ENCODE measurements around the gene CMTR2.

CMTR2 gene

GRCh38 chr16:71276589-71277334 is 12.4 kb downstream of the CMTR2 start:
- DNase-seq = no peak

- DNase-seq = no peak
Measured at GRCh38 chr16:71273384-71273783, 15.8 kb downstream of the CMTR2 start.

- DNase-seq = no peak
Measured at GRCh38 chr16:71264299-71264698, 24.9 kb downstream of the CMTR2 start.

DNA sequence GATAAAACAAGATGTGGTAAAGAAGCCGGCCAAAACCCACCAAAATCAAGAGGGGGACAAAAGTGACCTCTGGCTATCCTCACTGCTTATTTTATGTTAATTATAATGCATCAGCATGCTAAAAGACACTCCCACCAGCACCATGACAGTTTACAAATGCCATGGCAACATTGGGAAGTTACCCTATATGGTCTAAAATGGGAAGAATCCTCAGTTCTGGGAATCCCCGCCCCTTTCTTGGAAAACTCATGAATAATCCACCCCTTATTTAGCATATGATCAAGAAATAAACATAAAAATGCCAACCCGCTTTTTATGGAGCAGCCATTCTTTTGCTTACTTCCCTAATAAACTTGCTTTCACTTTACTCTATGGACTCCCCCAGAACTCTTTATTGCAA is 25.6 kb downstream of the CMTR2 start:
- no peak for DNase-seq

- DNase-seq = no peak
Measured at GRCh38 chr16:71262391-71262790, 26.8 kb downstream of the CMTR2 start.

GRCh38 chr16:71260995-71261394 is 28.2 kb downstream of the CMTR2 start:
- DNase-seq = no peak

DNA sequence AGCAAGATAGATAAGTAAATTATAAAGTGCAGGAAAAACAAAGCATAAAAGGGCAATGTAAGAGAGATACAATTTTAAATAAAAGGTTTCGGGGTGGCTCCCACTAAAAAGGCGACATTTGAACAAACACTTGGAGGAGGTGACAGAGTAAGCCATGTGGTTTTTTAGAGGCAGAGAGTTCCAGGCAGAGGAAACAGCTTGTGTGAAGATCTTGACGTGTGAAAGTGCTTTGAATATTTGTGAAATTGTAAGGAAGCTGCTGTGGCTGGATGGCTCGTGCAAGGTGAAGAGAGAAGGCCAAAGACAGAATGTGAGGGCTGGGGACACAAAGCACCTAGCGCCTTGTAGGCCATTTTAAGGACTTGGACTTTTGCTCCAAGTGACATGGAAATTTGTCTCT is 30.1 kb downstream of the CMTR2 start:
- no peak for DNase-seq

DNA sequence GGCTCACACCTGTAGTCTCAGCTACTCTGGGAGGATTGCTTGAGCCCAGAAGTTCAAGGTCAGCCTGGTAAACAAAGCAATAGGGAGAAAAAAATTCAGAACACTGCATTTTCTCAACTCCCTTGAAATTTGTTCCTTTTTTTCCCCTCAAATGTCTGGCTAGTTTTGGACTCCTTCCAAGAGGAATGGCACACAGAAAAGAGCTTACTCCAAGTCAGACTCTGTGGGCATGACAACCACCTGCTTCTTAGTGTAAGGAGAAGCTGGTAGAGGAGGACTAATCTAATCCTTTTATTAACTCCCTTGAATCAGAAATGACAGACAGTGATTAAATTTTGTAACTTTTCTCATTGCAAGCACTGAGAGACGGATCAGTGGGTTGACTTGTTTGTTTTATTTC is 30.8 kb downstream of the CMTR2 start:
- DNase-seq = no peak

DNA sequence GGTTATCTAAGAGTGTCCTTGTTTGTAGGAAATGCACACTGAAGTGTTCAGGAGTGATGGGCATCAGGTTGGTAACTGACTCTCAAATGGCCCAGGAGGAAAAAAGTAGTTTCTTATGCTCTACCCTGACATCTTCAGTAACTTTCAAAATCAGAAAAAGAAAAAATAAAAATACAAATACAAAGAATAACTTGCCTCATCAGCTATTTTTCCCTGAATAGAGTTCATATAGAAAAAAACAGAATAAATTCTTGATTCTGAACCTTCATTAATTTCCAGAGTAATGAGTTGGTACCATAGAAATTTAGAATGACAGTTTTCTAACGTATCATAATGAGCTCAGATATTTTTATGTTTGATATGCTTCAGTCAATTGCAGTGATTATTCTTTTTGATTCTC is 31.4 kb downstream of the CMTR2 start:
- no peak for DNase-seq

DNA sequence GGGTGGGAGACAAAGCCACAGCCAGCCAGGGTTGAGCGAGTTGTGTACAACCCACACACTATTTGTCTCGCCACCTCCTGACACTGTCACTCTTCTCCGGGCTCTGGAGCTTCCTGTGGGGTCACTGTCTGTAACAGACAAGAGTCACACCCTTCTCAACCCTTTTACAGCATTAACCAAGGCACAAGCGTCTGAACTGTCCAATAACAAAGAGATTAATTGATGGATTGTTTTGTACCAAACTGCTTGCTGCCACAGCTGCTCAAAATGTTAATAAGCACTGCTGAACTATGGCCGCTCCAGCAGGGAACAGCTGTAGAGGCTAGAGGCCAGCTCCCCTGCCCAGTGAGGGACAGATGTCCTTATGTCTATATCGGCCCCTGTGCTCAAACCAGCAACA is 33.5 kb downstream of the CMTR2 start:
- no peak for DNase-seq

DNA sequence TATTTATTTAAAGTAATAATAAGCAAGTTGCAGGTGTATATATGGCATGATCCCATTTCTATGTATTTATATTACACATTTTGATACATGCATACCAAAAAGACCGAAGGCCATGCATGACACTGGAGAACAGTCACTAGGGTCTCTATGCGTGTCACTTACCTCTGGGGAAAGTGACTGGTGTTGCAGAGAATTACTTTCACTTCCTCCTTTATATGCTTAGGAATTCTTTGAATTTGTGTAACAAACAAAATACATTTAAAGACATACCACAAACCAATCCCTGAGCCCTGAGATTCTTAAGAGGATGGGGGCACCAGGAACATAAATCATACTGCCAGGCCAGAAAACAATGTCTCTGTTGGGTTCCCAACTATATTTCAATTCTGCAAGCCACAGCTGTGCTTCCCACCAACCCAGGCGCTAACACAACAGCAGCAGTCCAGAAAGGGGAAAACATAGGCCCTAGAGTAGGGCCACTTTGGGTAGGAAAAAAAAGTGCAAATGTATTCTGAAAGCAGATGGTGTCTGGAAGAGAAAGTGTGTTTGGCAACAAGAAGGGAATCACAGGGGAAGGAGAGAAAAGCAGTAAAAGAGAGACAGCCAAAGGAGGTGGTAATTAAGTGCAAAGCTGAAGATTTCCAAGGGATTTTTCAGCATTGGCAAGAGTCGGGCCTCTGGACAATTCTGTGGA is 34.2 kb downstream of the CMTR2 start:
- no peak for DNase-seq

DNA sequence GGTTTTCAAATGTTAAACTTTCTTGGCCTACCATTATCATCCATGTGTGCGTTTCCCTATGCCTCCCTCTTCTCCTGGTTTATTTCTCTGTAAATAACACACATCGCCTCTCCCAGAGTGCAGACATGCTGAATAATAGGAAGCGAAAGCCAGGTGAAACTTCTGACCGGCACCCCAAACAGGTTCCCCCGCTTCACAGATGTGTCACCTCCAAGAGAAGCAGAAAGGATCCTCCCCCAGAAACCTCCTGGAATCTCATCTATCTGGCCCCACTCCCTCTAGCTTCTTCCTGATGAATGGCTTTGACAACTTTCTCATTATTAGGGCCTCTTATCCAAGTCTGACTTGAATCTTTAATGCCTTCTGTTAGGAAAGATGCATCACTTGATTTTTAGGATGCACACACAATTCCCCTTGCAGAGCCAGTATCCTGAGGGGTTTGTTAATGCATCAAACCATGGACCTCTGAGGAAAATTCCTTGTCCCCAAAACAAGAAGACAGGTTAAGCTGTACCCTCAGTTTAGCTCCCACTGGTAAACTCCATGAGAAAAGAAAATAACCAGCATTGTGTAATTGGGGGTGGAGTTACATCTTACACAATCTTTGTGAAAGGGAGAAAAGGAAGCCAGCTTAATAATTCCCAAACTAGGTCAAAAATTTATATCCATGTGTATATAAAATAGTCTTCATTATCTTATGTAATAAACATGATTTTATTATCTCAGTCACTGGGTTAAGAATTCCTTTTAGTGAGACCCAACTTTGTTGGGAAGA is 38.6 kb downstream of the CMTR2 start:
- no peak for DNase-seq

DNA sequence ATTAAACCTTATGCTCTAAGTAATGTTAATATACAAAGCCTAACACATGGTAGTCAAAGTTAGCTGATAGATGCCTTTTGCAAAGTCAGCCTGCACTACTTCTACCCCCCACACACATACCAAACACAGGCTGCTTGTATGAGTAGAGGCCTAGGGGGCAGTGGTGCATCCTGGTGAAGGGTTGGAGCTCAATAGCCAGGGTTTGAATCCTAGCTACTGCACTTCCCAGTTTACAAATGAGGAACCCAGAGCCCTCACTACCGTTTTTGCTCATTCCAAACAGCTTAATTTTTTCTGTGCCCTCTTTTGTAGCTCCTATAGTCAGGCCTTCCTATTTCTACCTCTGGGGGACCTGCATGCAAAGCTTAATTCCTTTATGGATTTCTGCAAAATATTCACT is 39.8 kb downstream of the CMTR2 start:
- DNase-seq = no peak

DNA sequence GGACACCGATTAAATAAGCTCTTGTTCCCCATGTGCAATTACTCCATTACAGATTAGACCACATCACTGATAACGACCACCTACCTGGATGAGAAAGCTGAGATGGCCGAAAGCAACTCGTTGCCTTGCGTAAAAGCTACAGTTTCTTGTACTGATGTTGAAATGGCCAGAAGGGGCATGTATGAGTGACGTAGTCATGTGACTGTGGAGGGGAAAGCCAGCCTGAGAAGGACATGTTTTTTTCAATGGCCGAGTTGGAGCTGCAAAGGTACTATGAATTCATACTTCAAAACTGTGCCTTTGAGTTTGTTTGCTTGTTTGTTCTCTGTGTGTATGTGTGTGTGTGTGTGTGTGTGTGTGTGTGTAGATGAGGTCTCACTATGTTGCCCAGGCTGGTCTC is 41.7 kb downstream of the CMTR2 start:
- DNase-seq = no peak

DNA sequence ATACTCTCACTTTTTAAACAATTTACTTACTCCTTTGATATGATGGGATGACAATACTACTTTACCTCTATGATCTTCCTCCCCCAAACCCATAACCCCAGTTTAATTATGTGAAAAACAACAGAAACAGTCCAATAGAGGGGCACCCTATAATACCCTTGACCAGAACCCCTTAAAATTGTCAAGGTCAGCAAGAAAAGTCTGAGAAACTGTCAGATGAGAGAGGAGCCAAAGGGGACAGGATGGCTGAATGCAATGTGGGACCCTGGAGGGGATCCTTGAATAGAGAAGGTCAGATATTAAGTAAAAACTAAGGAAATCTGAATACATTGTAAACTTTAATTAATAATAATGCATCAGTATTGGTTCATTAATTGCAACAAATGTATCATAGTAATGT is 42.9 kb downstream of the CMTR2 start:
- DNase-seq = no peak

DNA sequence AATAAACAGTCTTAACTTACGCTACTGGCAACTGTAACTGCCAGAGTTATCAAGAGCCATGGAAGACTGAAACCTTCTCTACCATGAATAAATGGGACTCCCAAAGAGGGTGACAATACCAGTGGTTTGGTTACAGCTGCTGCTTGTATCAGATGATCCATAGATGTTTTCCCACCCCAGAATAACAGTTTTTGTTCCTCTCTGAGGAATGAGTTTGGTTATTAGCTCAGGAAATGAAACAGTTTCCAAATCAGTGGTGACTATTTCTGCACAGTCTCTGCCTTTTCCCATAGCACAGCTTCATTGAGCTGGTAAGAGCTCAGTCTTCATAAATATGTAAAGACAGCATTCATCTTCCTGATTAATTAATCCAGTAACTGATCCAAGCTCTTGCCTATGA is 44.7 kb downstream of the CMTR2 start:
- no peak for DNase-seq

DNA sequence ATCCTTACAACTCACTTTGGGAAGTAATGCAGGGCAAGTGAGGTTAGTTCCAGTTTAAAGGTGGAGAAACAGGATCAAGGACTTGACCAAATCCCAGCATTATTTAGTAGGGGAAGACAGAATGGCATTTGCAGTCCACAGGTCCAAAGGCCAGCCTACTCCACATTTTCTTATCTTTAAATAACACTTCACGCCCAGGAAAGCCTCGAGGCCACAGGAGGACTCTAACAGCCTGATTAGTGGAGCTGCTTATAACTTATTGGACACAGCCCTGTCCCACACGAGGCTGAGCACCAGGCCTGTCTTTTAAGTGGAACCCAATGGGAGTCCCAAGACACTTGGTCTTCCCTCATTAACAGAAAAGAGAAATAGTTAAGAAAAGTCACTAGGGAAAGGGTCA is 46.6 kb downstream of the CMTR2 start:
- no peak for DNase-seq

- DNase-seq = no peak
Measured at GRCh38 chr16:71242036-71242435, 47.2 kb downstream of the CMTR2 start.

All from NCI-H1694 (cell line).